HEK293 (cell line): Measurements from ENCODE around the gene RHBDD1.

Source experiments
- CTCF ChIA-PET: fragments of 350-600 bp; formaldehyde crosslinking; extraction: SDS; loops from one replicate; lab custom pipeline; 2021; ENCODE audit warnings: antibody characterized with exemption; lab: Yijun Ruan, JAX
- POLR2A ChIA-PET: fragments of 300-600 bp; formaldehyde crosslinking; extraction: SDS; loops from one replicate; lab custom pipeline; 2020; ENCODE audit warnings: antibody characterized with exemption, inconsistent platforms; lab: Yijun Ruan, JAX
- H3K27ac ChIP-seq: fragments of 200-500 bp; sonication (Bioruptor generic); 2 replicates; pipeline ENCODE4 v1.5.1; 2014; ENCODE audit warnings: low read depth, low read length, control low read depth, inconsistent platforms; ENCODE audit errors: extremely low read depth
- H3K36me3 ChIP-seq, 2 experiments: fragments of 200-500 bp in 1 of 2; sonication (Bioruptor generic) in 1 of 2; 1 replicate in 1 of 2; 2 replicates in 1 of 2; pipeline ENCODE4 v1.5.1; 2014 to 2017; ENCODE audit warnings: inconsistent platforms in 2 of 2, low read length in 2 of 2; ENCODE audit not compliant: control insufficient read depth in 2 of 2, insufficient read depth in 1 of 2
- H3K4me1 ChIP-seq: fragments of 200-500 bp; sonication (Bioruptor generic); 2 replicates; pipeline ENCODE4 v1.5.1; 2014; ENCODE audit warnings: mild to moderate bottlenecking, low read length, inconsistent platforms; ENCODE audit not compliant: control insufficient read depth, insufficient read depth
- H3K4me3 ChIP-seq: 2 replicates; pipeline ENCODE4 v1.5.1; 2011; ENCODE audit warnings: low read depth, mild to moderate bottlenecking, control low read depth, low read length, moderate library complexity
- H3K9me3 ChIP-seq: fragments of 200-500 bp; sonication (Bioruptor generic); 2 replicates; pipeline ENCODE4 v1.5.1; 2014; ENCODE audit warnings: low read depth, low read length, inconsistent platforms; ENCODE audit not compliant: control insufficient read depth, insufficient read depth
- BCL11A ChIP-seq: fragments of 450-650 bp; formaldehyde crosslinking; IDR thresholded peaks from 2 replicates; pipeline ENCODE4 v1.5.1; 2016; ENCODE audit warnings: low read depth, missing biosample characterization, missing genetic modification characterization
- FEZF1 ChIP-seq: fragments of 450-650 bp; formaldehyde crosslinking; IDR thresholded peaks from 2 replicates; pipeline ENCODE4 v1.5.1; 2016; ENCODE audit warnings: missing biosample characterization, missing genetic modification characterization
- KLF17 ChIP-seq: fragments of 450-650 bp; formaldehyde crosslinking; IDR thresholded peaks from 2 replicates; pipeline ENCODE4 v1.5.1; 2016; ENCODE audit warnings: missing biosample characterization, missing genetic modification characterization
- KLF9 ChIP-seq: fragments of 450-650 bp; formaldehyde crosslinking; IDR thresholded peaks from 2 replicates; pipeline ENCODE4 v1.5.1; 2016; ENCODE audit warnings: missing biosample characterization, missing genetic modification characterization, low read depth
- OSR2 ChIP-seq: fragments of 450-650 bp; formaldehyde crosslinking; IDR thresholded peaks from 2 replicates; pipeline ENCODE4 v1.5.1; 2016; ENCODE audit warnings: missing biosample characterization, missing genetic modification characterization
- PATZ1 ChIP-seq: fragments of 450-650 bp; formaldehyde crosslinking; IDR thresholded peaks from 2 replicates; pipeline ENCODE4 v1.5.1; 2016; ENCODE audit warnings: missing biosample characterization, missing genetic modification characterization
- PRDM1 ChIP-seq: fragments of 450-650 bp; formaldehyde crosslinking; IDR thresholded peaks from 2 replicates; pipeline ENCODE4; 2016; ENCODE audit warnings: missing biosample characterization, missing genetic modification characterization
- SP7 ChIP-seq: fragments of 450-650 bp; formaldehyde crosslinking; IDR thresholded peaks from 2 replicates; pipeline ENCODE4 v1.5.1; 2016; ENCODE audit warnings: missing biosample characterization, missing genetic modification characterization
- ZBTB44 ChIP-seq: fragments of 450-650 bp; IDR thresholded peaks from 2 replicates; pipeline ENCODE4 v1.5.1; 2018; ENCODE audit warnings: missing biosample characterization, mild to moderate bottlenecking, missing genetic modification characterization
- ZIC2 ChIP-seq: fragments of 450-650 bp; formaldehyde crosslinking; IDR thresholded peaks from 2 replicates; pipeline ENCODE4 v1.5.1; 2016; ENCODE audit warnings: missing biosample characterization, missing genetic modification characterization
- ZNF114 ChIP-seq: fragments of 450-650 bp; formaldehyde crosslinking; IDR thresholded peaks from 2 replicates; pipeline ENCODE4 v1.5.0; 2017; ENCODE audit warnings: missing biosample characterization, missing genetic modification characterization
- ZNF121 ChIP-seq: fragments of 450-650 bp; formaldehyde crosslinking; IDR thresholded peaks from 2 replicates; pipeline ENCODE4 v1.5.1; 2016; ENCODE audit warnings: missing biosample characterization, missing genetic modification characterization
- ZNF140 ChIP-seq: fragments of 450-650 bp; formaldehyde crosslinking; IDR thresholded peaks from 2 replicates; pipeline ENCODE4 v1.5.1; 2016; ENCODE audit warnings: missing biosample characterization, missing genetic modification characterization
- ZNF175 ChIP-seq: fragments of 450-650 bp; formaldehyde crosslinking; IDR thresholded peaks from 2 replicates; pipeline ENCODE4 v1.5.1; 2016; ENCODE audit warnings: missing biosample characterization, missing genetic modification characterization
- ZNF341 ChIP-seq: fragments of 450-650 bp; formaldehyde crosslinking; IDR thresholded peaks from 2 replicates; pipeline ENCODE4; 2016; ENCODE audit warnings: low read depth, missing biosample characterization, missing genetic modification characterization
- ZNF391 ChIP-seq: fragments of 450-650 bp; formaldehyde crosslinking; IDR thresholded peaks from 2 replicates; pipeline ENCODE4 v1.5.1; 2016; ENCODE audit warnings: low read depth, missing biosample characterization, missing genetic modification characterization, borderline replicate concordance
- ZNF394 ChIP-seq: fragments of 450-650 bp; formaldehyde crosslinking; IDR thresholded peaks from 2 replicates; pipeline ENCODE4 v1.5.1; 2016; ENCODE audit warnings: missing biosample characterization, missing genetic modification characterization, mild to moderate bottlenecking, moderate library complexity, borderline replicate concordance
- ZNF404 ChIP-seq: fragments of 450-650 bp; formaldehyde crosslinking; IDR thresholded peaks from 2 replicates; pipeline ENCODE4 v1.5.1; 2017; ENCODE audit warnings: missing biosample characterization, missing genetic modification characterization
- ZNF548 ChIP-seq: fragments of 450-650 bp; formaldehyde crosslinking; IDR thresholded peaks from 2 replicates; pipeline ENCODE4 v1.5.1; 2016; ENCODE audit warnings: missing biosample characterization, missing genetic modification characterization
- ZNF660 ChIP-seq: fragments of 450-650 bp; IDR thresholded peaks from 2 replicates; pipeline ENCODE4 v1.5.1; 2018; ENCODE audit warnings: missing biosample characterization, mild to moderate bottlenecking, missing genetic modification characterization
- TF ChIP-seq, protein P1 (sequence below): fragments of 450-650 bp; formaldehyde crosslinking; IDR thresholded peaks from 2 replicates; pipeline ENCODE4 v1.5.1; 2016; ENCODE audit warnings: missing biosample characterization, missing genetic modification characterization
- TF ChIP-seq, protein P2 (sequence below): fragments of 450-650 bp; formaldehyde crosslinking; IDR thresholded peaks from 2 replicates; pipeline ENCODE4 v1.5.1; 2017; ENCODE audit warnings: missing biosample characterization, missing genetic modification characterization
- TF ChIP-seq, protein P3 (sequence below): fragments of 450-650 bp; formaldehyde crosslinking; IDR thresholded peaks from 2 replicates; pipeline ENCODE4 v1.5.1; 2016; ENCODE audit warnings: missing biosample characterization, missing genetic modification characterization
- TF ChIP-seq, protein P4 (sequence below): fragments of 450-650 bp; formaldehyde crosslinking; IDR thresholded peaks from 2 replicates; pipeline ENCODE4 v1.5.1; 2016; ENCODE audit warnings: missing biosample characterization, missing genetic modification characterization, low read depth

RHBDD1 gene

DNA sequence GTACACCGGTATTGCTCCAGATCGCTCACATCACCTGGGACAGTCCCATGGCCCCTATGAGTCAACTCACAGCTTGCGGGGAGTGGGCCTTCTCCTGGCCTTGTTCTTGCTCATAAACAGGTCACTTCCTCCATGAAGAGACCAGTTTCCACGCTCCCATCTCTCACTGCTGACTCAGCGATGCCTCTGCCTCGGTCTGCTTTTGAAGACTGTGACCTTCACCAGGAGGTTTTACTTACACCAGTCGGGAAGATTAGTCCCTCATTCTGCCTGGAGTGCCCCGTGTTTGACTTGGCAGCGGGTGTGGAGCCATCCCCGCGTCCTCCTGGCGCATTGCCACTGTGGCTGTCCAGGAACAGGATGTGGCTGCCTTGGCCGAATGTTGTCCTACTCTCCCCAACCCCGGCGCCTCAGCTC lies 159.8 kb downstream of the RHBDD1 start:
- ChIA-PET CTCF (no interaction called here), POLR2A (no interaction called here)
- H3K9me3 ChIP-seq, result no peaks in the 10 kb centered on the region
- no peak overlapping the region for H3K4me3 ChIP-seq
- no peak for TF ChIP-seq ZNF404 (tag by site-specific recombination)
- no peak for TF ChIP-seq BCL11A (tag by site-specific recombination)
- no peak for TF ChIP-seq FEZF1 (tag by site-specific recombination)
- TF ChIP-seq ZNF391 (tag by site-specific recombination), result no peak
- no peak for TF ChIP-seq KLF9 (tag by site-specific recombination)
- TF ChIP-seq, protein P1, sequence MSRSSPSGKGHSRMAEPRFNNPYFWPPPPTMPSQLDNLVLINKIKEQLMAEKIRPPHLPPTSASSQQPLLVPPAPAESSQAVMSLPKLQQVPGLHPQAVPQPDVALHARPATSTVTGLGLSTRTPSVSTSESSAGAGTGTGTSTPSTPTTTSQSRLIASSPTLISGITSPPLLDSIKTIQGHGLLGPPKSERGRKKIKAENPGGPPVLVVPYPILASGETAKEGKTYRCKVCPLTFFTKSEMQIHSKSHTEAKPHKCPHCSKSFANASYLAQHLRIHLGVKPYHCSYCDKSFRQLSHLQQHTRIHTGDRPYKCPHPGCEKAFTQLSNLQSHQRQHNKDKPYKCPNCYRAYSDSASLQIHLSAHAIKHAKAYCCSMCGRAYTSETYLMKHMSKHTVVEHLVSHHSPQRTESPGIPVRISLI (tag by site-specific recombination), result no peak
- TF ChIP-seq, protein P2, sequence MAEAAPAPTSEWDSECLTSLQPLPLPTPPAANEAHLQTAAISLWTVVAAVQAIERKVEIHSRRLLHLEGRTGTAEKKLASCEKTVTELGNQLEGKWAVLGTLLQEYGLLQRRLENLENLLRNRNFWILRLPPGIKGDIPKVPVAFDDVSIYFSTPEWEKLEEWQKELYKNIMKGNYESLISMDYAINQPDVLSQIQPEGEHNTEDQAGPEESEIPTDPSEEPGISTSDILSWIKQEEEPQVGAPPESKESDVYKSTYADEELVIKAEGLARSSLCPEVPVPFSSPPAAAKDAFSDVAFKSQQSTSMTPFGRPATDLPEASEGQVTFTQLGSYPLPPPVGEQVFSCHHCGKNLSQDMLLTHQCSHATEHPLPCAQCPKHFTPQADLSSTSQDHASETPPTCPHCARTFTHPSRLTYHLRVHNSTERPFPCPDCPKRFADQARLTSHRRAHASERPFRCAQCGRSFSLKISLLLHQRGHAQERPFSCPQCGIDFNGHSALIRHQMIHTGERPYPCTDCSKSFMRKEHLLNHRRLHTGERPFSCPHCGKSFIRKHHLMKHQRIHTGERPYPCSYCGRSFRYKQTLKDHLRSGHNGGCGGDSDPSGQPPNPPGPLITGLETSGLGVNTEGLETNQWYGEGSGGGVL (tag by site-specific recombination), result no peak
- TF ChIP-seq ZNF140, result no peak
- no peak for TF ChIP-seq ZBTB44
- no peak for TF ChIP-seq ZNF394 (tag by site-specific recombination)
- TF ChIP-seq ZNF660 (tag by site-specific recombination), result no peak
- no peak overlapping the region for H3K27ac ChIP-seq
- no peaks in the 10 kb centered on the region for H3K4me1 ChIP-seq
- peaks cover 0 to 20% of the 10 kb centered on the region in 2 experiments; a peak in 1 of 3 replicates for H3K36me3 ChIP-seq

- Histone ChIP-seq H3K36me3 (peaks cover 0 to 14% of the 10 kb centered on the region in 2 experiments; a peak in 1 of 3 replicates), H3K4me1 (no peaks in the 10 kb centered on the region), H3K4me3 (no peak overlapping the region), H3K27ac (no peak overlapping the region), H3K9me3 (no peaks in the 10 kb centered on the region)
- ChIA-PET CTCF (no interaction called here), POLR2A (no interaction called here)
- no peak for TF ChIP-seq PATZ1 (tag by site-specific recombination)
- no peak for TF ChIP-seq ZNF175
- TF ChIP-seq SP7 (tag by site-specific recombination), result no peak
- TF ChIP-seq ZNF548 (tag by site-specific recombination), result no peak
- TF ChIP-seq ZNF121 (tag by site-specific recombination), result no peak
- no peak for TF ChIP-seq ZNF114 (tag by site-specific recombination)
- no peak for TF ChIP-seq ZNF341 (tag by site-specific recombination)
- TF ChIP-seq, protein P3, sequence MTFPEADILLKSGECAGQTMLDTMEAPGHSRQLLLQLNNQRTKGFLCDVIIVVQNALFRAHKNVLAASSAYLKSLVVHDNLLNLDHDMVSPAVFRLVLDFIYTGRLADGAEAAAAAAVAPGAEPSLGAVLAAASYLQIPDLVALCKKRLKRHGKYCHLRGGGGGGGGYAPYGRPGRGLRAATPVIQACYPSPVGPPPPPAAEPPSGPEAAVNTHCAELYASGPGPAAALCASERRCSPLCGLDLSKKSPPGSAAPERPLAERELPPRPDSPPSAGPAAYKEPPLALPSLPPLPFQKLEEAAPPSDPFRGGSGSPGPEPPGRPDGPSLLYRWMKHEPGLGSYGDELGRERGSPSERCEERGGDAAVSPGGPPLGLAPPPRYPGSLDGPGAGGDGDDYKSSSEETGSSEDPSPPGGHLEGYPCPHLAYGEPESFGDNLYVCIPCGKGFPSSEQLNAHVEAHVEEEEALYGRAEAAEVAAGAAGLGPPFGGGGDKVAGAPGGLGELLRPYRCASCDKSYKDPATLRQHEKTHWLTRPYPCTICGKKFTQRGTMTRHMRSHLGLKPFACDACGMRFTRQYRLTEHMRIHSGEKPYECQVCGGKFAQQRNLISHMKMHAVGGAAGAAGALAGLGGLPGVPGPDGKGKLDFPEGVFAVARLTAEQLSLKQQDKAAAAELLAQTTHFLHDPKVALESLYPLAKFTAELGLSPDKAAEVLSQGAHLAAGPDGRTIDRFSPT (tag by site-specific recombination), result no peak
- no peak for TF ChIP-seq PRDM1 (tag by site-specific recombination)
- TF ChIP-seq ZIC2, result no peak
- TF ChIP-seq KLF17, result no peak
- TF ChIP-seq OSR2 (tag by site-specific recombination), result no peak
- TF ChIP-seq, protein P4, sequence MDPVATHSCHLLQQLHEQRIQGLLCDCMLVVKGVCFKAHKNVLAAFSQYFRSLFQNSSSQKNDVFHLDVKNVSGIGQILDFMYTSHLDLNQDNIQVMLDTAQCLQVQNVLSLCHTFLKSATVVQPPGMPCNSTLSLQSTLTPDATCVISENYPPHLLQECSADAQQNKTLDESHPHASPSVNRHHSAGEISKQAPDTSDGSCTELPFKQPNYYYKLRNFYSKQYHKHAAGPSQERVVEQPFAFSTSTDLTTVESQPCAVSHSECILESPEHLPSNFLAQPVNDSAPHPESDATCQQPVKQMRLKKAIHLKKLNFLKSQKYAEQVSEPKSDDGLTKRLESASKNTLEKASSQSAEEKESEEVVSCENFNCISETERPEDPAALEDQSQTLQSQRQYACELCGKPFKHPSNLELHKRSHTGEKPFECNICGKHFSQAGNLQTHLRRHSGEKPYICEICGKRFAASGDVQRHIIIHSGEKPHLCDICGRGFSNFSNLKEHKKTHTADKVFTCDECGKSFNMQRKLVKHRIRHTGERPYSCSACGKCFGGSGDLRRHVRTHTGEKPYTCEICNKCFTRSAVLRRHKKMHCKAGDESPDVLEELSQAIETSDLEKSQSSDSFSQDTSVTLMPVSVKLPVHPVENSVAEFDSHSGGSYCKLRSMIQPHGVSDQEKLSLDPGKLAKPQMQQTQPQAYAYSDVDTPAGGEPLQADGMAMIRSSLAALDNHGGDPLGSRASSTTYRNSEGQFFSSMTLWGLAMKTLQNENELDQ, result no peak
Measured at GRCh38 chr2:226999661-227000060, 163.8 kb downstream of the RHBDD1 start.
